HCT116 (cell line): Measurements from ENCODE around the gene SUPT3H. TPM values are rescaled to one million over a fixed set of nuclear protein-coding genes. Genes with fewer than 3 reads are reported as not detected.

Source experiments
- ATAC-seq: fragments of 200-7000 bp; cut with Tn5 transposase; 2 replicates; pipeline ENCODE4 v1.9.1; 2020; ENCODE audit warnings: mild to moderate bottlenecking, moderate library complexity
- BruUV-seq: library from RNA; stranded (reverse); fragments of 400-500 nt; replicated peaks from 2 replicates; lab custom pipeline; 2021; lab: Mats Ljungman, UMichigan
- CTCF ChIA-PET: fragments of 300-600 bp; sonication (Branson Sonifier 250); formaldehyde crosslinking; loops from one replicate; lab custom pipeline; 2021; ENCODE audit warnings: antibody characterized with exemption; lab: Charles Lee
- POLR2A ChIA-PET: fragments of 300-600, 350-600 bp; sonication (Branson Sonifier 250); formaldehyde crosslinking; loops from one replicate; lab custom pipeline; 2021; ENCODE audit warnings: antibody characterized with exemption; lab: Charles Lee
- RAD21 ChIA-PET, 2 experiments: fragments of 300-600 bp; sonication (Branson Sonifier 250); formaldehyde crosslinking; loops; one replicate each; lab custom pipeline; 2023; ENCODE audit warnings: low total read pairs in 2 of 2; ENCODE audit not compliant: uncharacterized antibody in 2 of 2, unreplicated experiment in 2 of 2, low non-redundant PET in 1 of 2; lab: Charles Lee
- DNase-seq: peaks from one replicate; pipeline ENCODE4 v3.0.0-alpha.2; 2010; ENCODE audit warnings: low read depth, low spot score
- H2AFZ ChIP-seq: fragments of 200-600 bp; shearing (Covaris generic), sonication (generic); 2 replicates; pipeline ENCODE4 v1.6.1; 2017; ENCODE audit warnings: low read depth, mixed run types, mixed read lengths, antibody characterized with exemption, low read length; ENCODE audit not compliant: poor library complexity, severe bottlenecking
- H3K27ac ChIP-seq: 2 replicates; pipeline ENCODE4 v1.5.1; 2012; ENCODE audit warnings: low read depth, low read length
- H3K27me3 ChIP-seq: fragments of 200-600 bp; sonication (generic); 2 replicates; pipeline ENCODE4 v1.6.1; 2016; ENCODE audit warnings: mixed run types, low read length, mixed read lengths; ENCODE audit not compliant: insufficient read depth
- H3K36me3 ChIP-seq, 2 experiments: fragments of 200-500 bp in 1 of 2; fragments of 200-600 bp in 1 of 2; sonication (Bioruptor generic) in 1 of 2; sonication (generic) in 1 of 2; 2 replicates each; pipeline versions ENCODE4 v1.5.1 to v1.6.1; 2014 to 2016; ENCODE audit warnings: low read length in 2 of 2, inconsistent platforms in 1 of 2, mixed read lengths in 1 of 2, mixed run types in 1 of 2; ENCODE audit not compliant: insufficient read depth in 2 of 2, control insufficient read depth in 1 of 2
- H3K4me1 ChIP-seq, 2 experiments: fragments of 200-600 bp in 1 of 2; sonication (generic) in 1 of 2; 2 replicates each; pipeline versions ENCODE4 v1.5.1 to v1.6.1; 2012 to 2017; ENCODE audit warnings: low read length in 2 of 2, inconsistent platforms in 1 of 2, mild to moderate bottlenecking in 1 of 2, mixed read lengths in 1 of 2, mixed run types in 1 of 2, moderate library complexity in 1 of 2; ENCODE audit not compliant: insufficient read depth in 2 of 2, control insufficient read depth in 1 of 2
- H3K4me2 ChIP-seq: fragments of 200-600 bp; sonication (generic); 2 replicates; pipeline ENCODE4 v1.6.1; 2017; ENCODE audit warnings: mixed run types, low read length, mixed read lengths
- H3K4me3 ChIP-seq, 2 experiments: fragments of 200-600 bp in 1 of 2; sonication (generic) in 1 of 2; replicated peaks in 1 of 2; 2 replicates each; pipeline ENCODE4 v1.5.1; 2011 to 2016; ENCODE audit warnings: low read length in 2 of 2, control low read depth in 1 of 2, low read depth in 1 of 2, mild to moderate bottlenecking in 1 of 2, mixed read lengths in 1 of 2, mixed run types in 1 of 2
- H3K79me2 ChIP-seq: fragments of 200-600 bp; sonication (generic); 2 replicates; pipeline ENCODE4 v1.6.1; 2017; ENCODE audit warnings: mild to moderate bottlenecking, mixed run types, low read length, moderate library complexity, mixed read lengths; ENCODE audit not compliant: insufficient read depth
- H3K9ac ChIP-seq: fragments of 200-600 bp; sonication (generic); 2 replicates; pipeline ENCODE4 v1.6.1; 2016; ENCODE audit warnings: low read length, mixed read lengths
- H3K9me2 ChIP-seq: fragments of 200-600 bp; sonication (generic), shearing (Covaris generic); 2 replicates; pipeline ENCODE4 v1.6.1; 2017; ENCODE audit warnings: mixed run types, mild to moderate bottlenecking, moderate library complexity; ENCODE audit not compliant: insufficient read depth
- H3K9me3 ChIP-seq, 2 experiments: fragments of 200-500 bp in 1 of 2; fragments of 200-600 bp in 1 of 2; sonication (Bioruptor generic) in 1 of 2; sonication (generic) in 1 of 2; 2 replicates each; pipeline ENCODE4 v1.6.1; 2014 to 2017; ENCODE audit warnings: low read length in 2 of 2, mixed read lengths in 2 of 2, inconsistent platforms in 1 of 2, low read depth in 1 of 2, mild to moderate bottlenecking in 1 of 2, mixed run types in 1 of 2, moderate library complexity in 1 of 2; ENCODE audit not compliant: control insufficient read depth in 1 of 2, insufficient read depth in 1 of 2
- H4K20me1 ChIP-seq: fragments of 200-600 bp; sonication (generic), shearing (Covaris generic); 2 replicates; pipeline ENCODE4 v1.6.1; 2017; ENCODE audit warnings: mixed run types, mild to moderate bottlenecking, moderate library complexity; ENCODE audit not compliant: insufficient read depth
- ATF3 ChIP-seq: IDR thresholded peaks from 2 replicates; pipeline ENCODE4 v1.6.1; 2012
- CEBPB ChIP-seq: IDR thresholded peaks from 2 replicates; pipeline ENCODE4 v1.6.1; 2012; ENCODE audit warnings: low read depth
- ELF1 ChIP-seq: IDR thresholded peaks from 2 replicates; pipeline ENCODE4 v1.6.1; 2012; ENCODE audit warnings: low read depth, borderline replicate concordance
- EZH2phosphoT487 ChIP-seq: fragments of 200-600 bp; IDR thresholded peaks from 2 replicates; pipeline ENCODE4 v1.6.1; 2018; ENCODE audit warnings: antibody characterized with exemption, borderline replicate concordance
- POLR2A ChIP-seq: IDR thresholded peaks from 2 replicates; pipeline ENCODE4 v1.7.0; 2011; ENCODE audit warnings: borderline replicate concordance; ENCODE audit not compliant: insufficient read depth, insufficient read length; ENCODE audit errors: extremely low read depth
- POLR2AphosphoS5 ChIP-seq: IDR thresholded peaks from 2 replicates; pipeline ENCODE4 v1.6.1; 2011; ENCODE audit warnings: mild to moderate bottlenecking, low read depth, low read length, moderate library complexity
- SP1 ChIP-seq: IDR thresholded peaks from 2 replicates; pipeline ENCODE4 v1.6.1; 2012; ENCODE audit warnings: low read depth
- YY1 ChIP-seq: IDR thresholded peaks from 2 replicates; pipeline ENCODE4 v1.6.1; 2011; ENCODE audit warnings: low read length, low read depth, moderate library complexity, mild to moderate bottlenecking; ENCODE audit not compliant: insufficient replicate concordance; ENCODE audit errors: extremely low read depth
- ZNF274 ChIP-seq: fragments of 200-500 bp; sonication (Bioruptor generic); IDR thresholded peaks from 2 replicates; pipeline ENCODE4 v1.6.1; 2014; ENCODE audit warnings: mild to moderate bottlenecking, low read depth, low read length, inconsistent platforms
- intact Hi-C: fragments of 100-400 bp; cut with micrococcal nuclease; formaldehyde crosslinking; loops from 2 replicates; pipeline ENCODE4 v1.10.0; 2022
- total RNA-seq: library from RNA; stranded (reverse); gene quantifications from one replicate; pipeline ENCODE4 v1.2.1, GENCODE V29; 2021; ENCODE audit not compliant: unreplicated experiment
- TF ChIP-seq, protein P1 (sequence below): IDR thresholded peaks from 2 replicates; pipeline ENCODE4 v1.6.1; 2012
- TF ChIP-seq, protein P2 (sequence below): IDR thresholded peaks from 2 replicates; pipeline ENCODE4 v1.6.1; 2011; ENCODE audit warnings: mild to moderate bottlenecking, low read length, moderate library complexity; ENCODE audit not compliant: insufficient replicate concordance; ENCODE audit errors: extremely low read depth
- TF ChIP-seq, protein P3 (sequence below): IDR thresholded peaks from 2 replicates; pipeline ENCODE4 v1.6.1; 2012; ENCODE audit warnings: low read depth

SUPT3H gene
- total RNA-seq, 1 experiment from 2014 or later, result 7.4 TPM

GRCh38 chr6:45411959-45412358, 34.2 kb upstream of the SUPT3H start:
- TF ChIP-seq YY1, result no peak
- no peak for TF ChIP-seq ATF3
- no peak for TF ChIP-seq ZNF274
- TF ChIP-seq, protein P1, sequence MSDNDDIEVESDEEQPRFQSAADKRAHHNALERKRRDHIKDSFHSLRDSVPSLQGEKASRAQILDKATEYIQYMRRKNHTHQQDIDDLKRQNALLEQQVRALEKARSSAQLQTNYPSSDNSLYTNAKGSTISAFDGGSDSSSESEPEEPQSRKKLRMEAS, result no peak
- TF ChIP-seq SP1, result no peak
- no peak for TF ChIP-seq ELF1
- TF ChIP-seq, protein P2, sequence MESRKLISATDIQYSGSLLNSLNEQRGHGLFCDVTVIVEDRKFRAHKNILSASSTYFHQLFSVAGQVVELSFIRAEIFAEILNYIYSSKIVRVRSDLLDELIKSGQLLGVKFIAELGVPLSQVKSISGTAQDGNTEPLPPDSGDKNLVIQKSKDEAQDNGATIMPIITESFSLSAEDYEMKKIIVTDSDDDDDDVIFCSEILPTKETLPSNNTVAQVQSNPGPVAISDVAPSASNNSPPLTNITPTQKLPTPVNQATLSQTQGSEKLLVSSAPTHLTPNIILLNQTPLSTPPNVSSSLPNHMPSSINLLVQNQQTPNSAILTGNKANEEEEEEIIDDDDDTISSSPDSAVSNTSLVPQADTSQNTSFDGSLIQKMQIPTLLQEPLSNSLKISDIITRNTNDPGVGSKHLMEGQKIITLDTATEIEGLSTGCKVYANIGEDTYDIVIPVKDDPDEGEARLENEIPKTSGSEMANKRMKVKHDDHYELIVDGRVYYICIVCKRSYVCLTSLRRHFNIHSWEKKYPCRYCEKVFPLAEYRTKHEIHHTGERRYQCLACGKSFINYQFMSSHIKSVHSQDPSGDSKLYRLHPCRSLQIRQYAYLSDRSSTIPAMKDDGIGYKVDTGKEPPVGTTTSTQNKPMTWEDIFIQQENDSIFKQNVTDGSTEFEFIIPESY, result no peak
- TF ChIP-seq, protein P3, sequence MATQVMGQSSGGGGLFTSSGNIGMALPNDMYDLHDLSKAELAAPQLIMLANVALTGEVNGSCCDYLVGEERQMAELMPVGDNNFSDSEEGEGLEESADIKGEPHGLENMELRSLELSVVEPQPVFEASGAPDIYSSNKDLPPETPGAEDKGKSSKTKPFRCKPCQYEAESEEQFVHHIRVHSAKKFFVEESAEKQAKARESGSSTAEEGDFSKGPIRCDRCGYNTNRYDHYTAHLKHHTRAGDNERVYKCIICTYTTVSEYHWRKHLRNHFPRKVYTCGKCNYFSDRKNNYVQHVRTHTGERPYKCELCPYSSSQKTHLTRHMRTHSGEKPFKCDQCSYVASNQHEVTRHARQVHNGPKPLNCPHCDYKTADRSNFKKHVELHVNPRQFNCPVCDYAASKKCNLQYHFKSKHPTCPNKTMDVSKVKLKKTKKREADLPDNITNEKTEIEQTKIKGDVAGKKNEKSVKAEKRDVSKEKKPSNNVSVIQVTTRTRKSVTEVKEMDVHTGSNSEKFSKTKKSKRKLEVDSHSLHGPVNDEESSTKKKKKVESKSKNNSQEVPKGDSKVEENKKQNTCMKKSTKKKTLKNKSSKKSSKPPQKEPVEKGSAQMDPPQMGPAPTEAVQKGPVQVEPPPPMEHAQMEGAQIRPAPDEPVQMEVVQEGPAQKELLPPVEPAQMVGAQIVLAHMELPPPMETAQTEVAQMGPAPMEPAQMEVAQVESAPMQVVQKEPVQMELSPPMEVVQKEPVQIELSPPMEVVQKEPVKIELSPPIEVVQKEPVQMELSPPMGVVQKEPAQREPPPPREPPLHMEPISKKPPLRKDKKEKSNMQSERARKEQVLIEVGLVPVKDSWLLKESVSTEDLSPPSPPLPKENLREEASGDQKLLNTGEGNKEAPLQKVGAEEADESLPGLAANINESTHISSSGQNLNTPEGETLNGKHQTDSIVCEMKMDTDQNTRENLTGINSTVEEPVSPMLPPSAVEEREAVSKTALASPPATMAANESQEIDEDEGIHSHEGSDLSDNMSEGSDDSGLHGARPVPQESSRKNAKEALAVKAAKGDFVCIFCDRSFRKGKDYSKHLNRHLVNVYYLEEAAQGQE, result no peak
- TF ChIP-seq EZH2phosphoT487, result no peak
- no peak for TF ChIP-seq POLR2AphosphoS5
- TF ChIP-seq CEBPB, result no peak
- TF ChIP-seq POLR2A, result no peak
- TF ChIP-seq, all 23 proteins: peak for 0
- BruUV-seq, result no TSS peak
- ATAC-seq (no peak; the same call in 1 of the 2 replicates), DNase-seq (no peak)
- CTCF ChIA-PET, result no interaction called here
- Histone ChIP-seq H3K4me1 (peaks cover 0 to 4% of the 10 kb centered on the region in 2 experiments; a peak in 1 of 4 replicates), H3K9ac (no peak overlapping the region), H3K9me2 (no peaks in the 10 kb centered on the region), H4K20me1 (no peaks in the 10 kb centered on the region), H3K9me3 (no peaks in the 10 kb centered on the region), H3K4me2 (no peak overlapping the region), H3K4me3 (no peak overlapping the region), H3K79me2 (no peaks in the 10 kb centered on the region), H3K27ac (no peak overlapping the region), H3K36me3 (no peaks in the 10 kb centered on the region), H2AFZ (peak overlapping the region; percentile 52), H3K27me3 (no peaks in the 10 kb centered on the region)
- POLR2A ChIA-PET, result no interaction called here
- intact Hi-C loops, result no loop called here
- RAD21 ChIA-PET, result no interaction called here
